Gastrocnemius medialis (tissue), 4 donors: ENCODE measurements around the gene PRDM16. TPM values are rescaled to one million over a fixed set of nuclear protein-coding genes. Genes with fewer than 3 reads are reported as not detected.

Experiments
- ATAC-seq, 2 donors: fragments of 150-250 bp; one replicate each; pipeline ENCODE4 v1.9.1; 2016
- DNase-seq, 2 donors: peaks; one replicate each; pipeline ENCODE4 v3.0.0-alpha.2; 2019
- H3K27ac ChIP-seq, 4 donors: fragments of 200-600 bp; sonication (generic); 1 replicate in 1 of 4; 2 replicates in 3 of 4; pipeline ENCODE4 v1.5.1; 2016 to 2018; ENCODE audit warnings: mild to moderate bottlenecking in 2 of 4, moderate library complexity in 1 of 4
- H3K27me3 ChIP-seq, 3 donors: fragments of 200-600 bp; sonication (generic) in 2 of 3; 1 replicate in 1 of 3; 2 replicates in 2 of 3; pipeline versions ENCODE4 v1.5.1 to v1.6.0; 2016 to 2019; ENCODE audit warnings: mild to moderate bottlenecking in 1 of 3, moderate library complexity in 1 of 3
- H3K36me3 ChIP-seq, 2 donors: fragments of 200-600 bp; sonication (generic) in 1 of 2; one replicate each; pipeline ENCODE4 v1.5.1; 2017 to 2018
- H3K4me1 ChIP-seq, 2 donors: fragments of 200-600 bp; sonication (generic) in 1 of 2; one replicate each; pipeline ENCODE4 v1.5.1; 2016 to 2017; ENCODE audit warnings: mild to moderate bottlenecking in 2 of 2
- H3K4me3 ChIP-seq, 4 donors: fragments of 200-600 bp; sonication (generic) in 3 of 4; 1 replicate in 1 of 4; 2 replicates in 3 of 4; pipeline ENCODE4 v1.5.1; 2016 to 2019; ENCODE audit warnings: mild to moderate bottlenecking in 2 of 4
- H3K9me3 ChIP-seq, 3 donors: fragments of 200-600 bp; sonication (generic) in 2 of 3; 1 replicate in 1 of 3; 2 replicates in 2 of 3; pipeline ENCODE4 v1.5.1; 2016 to 2019
- POLR2A ChIP-seq, 2 donors: fragments of 450-650 bp; IDR thresholded peaks; one replicate each; pipeline ENCODE4 v1.6.1; 2017; ENCODE audit warnings: antibody characterized with exemption in 2 of 2, mild to moderate bottlenecking in 2 of 2, moderate library complexity in 2 of 2
- in situ Hi-C, 4 donors: fragments of 200-750 bp; cut with MboI; loops; one replicate each; pipeline versions ENCODE4 v1.15.0 to v1.8.0; 2017; ENCODE audit warnings: low sequenced_read_pairs in 4 of 4
- intact Hi-C: fragments of 100-400 bp; cut with DNase I; formaldehyde crosslinking; loops from one replicate; pipeline ENCODE4 v1.15.1; 2023; ENCODE audit warnings: low total_unique reads
- total RNA-seq, 4 donors: library from RNA; depleted of rRNA; stranded (reverse); fragments of >200 nt; gene quantifications; one replicate each; pipeline versions ENCODE4 v1.1.0 to v1.2.3, GENCODE V29; 2016
- TF ChIP-seq, protein P1 (sequence below), 5 experiments: fragments of 450-650 bp in 3 of 5; fragments of 200-600 bp in 2 of 5; sonication (generic) in 2 of 5; IDR thresholded peaks in 4 of 5; conservative IDR thresholded peaks in 1 of 5; 1 replicate in 4 of 5; 2 replicates in 1 of 5; pipeline ENCODE4 v1.5.1; 2016 to 2019; ENCODE audit warnings: antibody characterized with exemption in 5 of 5, mild to moderate bottlenecking in 3 of 5, moderate library complexity in 3 of 5

Gene PRDM16
- total RNA-seq, 4 donors from 2014 or later, result 0.03 to 0.19 (median 0.17) TPM

DNA sequence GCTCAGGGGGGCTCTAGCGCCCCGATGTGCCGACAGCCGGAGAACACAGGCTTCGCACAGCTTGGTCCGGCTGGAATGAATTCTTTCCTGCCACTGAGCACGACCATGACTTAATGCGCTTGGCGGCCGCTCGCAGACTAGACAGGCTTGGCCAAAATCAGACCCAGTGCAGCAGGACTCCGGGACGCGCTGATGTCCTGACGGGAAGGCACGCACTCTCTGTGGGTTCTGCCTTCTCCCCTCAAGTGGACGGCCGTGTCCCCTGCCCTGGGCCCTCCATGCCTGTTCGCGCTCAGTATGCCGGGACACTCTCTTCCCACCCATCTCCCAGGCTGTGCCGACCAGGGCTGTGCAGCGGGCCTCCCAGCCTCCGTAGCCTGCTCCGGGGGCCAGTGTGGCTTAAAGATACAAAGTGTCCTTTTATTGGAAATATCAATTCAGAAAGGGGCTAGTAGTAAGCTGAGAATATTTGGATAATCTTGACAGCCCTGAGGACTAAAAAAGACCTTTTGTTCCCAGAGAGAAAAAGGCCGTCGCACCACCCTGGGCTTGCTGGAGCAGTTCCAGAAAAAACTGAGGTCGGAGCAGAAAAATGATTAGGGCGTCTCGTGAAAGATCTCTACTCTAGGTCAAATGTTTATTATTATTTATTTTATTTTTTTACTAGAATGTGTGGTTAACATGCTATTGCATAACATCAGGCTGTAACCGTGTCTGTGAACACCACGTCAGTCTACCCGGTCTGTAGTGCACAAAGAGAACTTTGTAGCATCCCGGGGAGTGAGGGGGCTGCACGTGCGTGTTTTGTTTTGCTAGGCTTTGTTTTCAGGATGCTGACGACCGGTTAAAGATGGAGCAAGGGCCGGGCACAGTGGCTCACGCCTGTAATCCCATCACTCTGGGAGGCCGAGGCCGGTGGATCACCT lies 297.4 kb downstream of the PRDM16 start:
- Histone ChIP-seq H3K27ac (no peak overlapping the region), H3K4me1 (no peaks in the 10 kb centered on the region), H3K27me3 (peaks cover 21 to 26% (median 22%) of the 10 kb centered on the region in 3 donors), H3K4me3 (no peak overlapping the region), H3K9me3 (no peaks in the 10 kb centered on the region), H3K36me3 (no peaks in the 10 kb centered on the region)
- ATAC-seq (no peak), DNase-seq (no peak)
- in situ Hi-C loops (no loop called here), intact Hi-C loops (no loop called here)
- TF ChIP-seq, protein P1, sequence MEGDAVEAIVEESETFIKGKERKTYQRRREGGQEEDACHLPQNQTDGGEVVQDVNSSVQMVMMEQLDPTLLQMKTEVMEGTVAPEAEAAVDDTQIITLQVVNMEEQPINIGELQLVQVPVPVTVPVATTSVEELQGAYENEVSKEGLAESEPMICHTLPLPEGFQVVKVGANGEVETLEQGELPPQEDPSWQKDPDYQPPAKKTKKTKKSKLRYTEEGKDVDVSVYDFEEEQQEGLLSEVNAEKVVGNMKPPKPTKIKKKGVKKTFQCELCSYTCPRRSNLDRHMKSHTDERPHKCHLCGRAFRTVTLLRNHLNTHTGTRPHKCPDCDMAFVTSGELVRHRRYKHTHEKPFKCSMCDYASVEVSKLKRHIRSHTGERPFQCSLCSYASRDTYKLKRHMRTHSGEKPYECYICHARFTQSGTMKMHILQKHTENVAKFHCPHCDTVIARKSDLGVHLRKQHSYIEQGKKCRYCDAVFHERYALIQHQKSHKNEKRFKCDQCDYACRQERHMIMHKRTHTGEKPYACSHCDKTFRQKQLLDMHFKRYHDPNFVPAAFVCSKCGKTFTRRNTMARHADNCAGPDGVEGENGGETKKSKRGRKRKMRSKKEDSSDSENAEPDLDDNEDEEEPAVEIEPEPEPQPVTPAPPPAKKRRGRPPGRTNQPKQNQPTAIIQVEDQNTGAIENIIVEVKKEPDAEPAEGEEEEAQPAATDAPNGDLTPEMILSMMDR (IDR thresholded peaks at IDR 0.05 in 4 of 5, conservative IDR thresholded peaks at IDR 0.05 in 1 of 5), result no peak
- TF ChIP-seq POLR2A (IDR thresholded peaks at IDR 0.05), result no peak

DNA sequence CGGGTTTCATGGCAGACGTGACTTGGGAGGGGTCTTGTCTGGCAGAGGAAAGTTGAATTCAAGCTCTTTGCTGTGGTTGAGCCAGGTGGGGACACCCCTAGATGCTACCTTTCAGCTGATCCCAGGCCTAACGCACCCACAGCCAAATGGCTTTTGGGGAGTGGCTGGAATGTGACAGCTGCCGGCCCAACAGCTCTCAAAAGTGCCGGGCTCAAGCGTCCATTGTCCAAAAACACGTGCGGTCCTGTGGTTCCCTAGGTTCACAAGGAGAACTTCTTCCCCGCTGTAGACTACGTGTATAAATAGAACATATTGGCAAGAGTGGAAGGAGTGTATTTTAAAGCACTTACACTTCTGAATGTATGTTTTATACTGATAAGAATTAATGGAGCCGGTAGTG lies 298.4 kb downstream of the PRDM16 start:
- no peaks in the 10 kb centered on the region for H3K36me3 ChIP-seq
- H3K9me3 ChIP-seq, result no peaks in the 10 kb centered on the region
- in situ Hi-C loops (no loop called here), intact Hi-C loops (no loop called here)
- peaks cover 21 to 32% (median 22%) of the 10 kb centered on the region in 3 donors for H3K27me3 ChIP-seq
- ATAC-seq (no peak), DNase-seq (no peak)
- no peaks in the 10 kb centered on the region for H3K4me1 ChIP-seq
- no peak overlapping the region for H3K27ac ChIP-seq
- TF ChIP-seq POLR2A (IDR thresholded peaks at IDR 0.05), result no peak
- TF ChIP-seq, protein P1 (IDR thresholded peaks at IDR 0.05 in 4 of 5, conservative IDR thresholded peaks at IDR 0.05 in 1 of 5), result no peak
- no peak overlapping the region for H3K4me3 ChIP-seq

DNA sequence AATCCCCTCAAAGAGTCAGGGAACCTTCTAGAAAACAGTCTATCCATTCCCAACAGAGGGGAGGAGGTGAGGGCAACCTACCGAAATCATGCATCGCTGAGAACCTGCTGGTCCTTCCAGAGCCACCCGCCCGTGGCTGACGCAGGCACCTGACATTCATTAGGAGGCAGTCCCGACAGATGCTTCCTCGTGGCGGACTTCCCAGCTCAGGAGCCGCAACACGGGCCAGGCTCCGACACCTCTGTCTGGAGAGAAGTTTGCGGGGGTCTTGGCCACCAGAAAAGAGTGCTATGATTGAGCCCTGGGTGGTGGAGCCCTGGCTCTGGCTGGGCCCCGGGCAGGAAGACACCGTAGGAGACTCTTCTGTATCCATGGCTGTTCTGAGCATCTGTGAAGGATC lies 299.1 kb downstream of the PRDM16 start:
- Histone ChIP-seq H3K27ac (no peak overlapping the region), H3K4me3 (no peak overlapping the region), H3K36me3 (no peaks in the 10 kb centered on the region), H3K4me1 (no peaks in the 10 kb centered on the region), H3K9me3 (no peaks in the 10 kb centered on the region), H3K27me3 (peaks cover 21 to 37% (median 22%) of the 10 kb centered on the region in 3 donors)
- no peak for DNase-seq
- no peak for TF ChIP-seq POLR2A (IDR thresholded peaks at IDR 0.05)
- TF ChIP-seq, protein P1 (IDR thresholded peaks at IDR 0.05 in 4 of 5, conservative IDR thresholded peaks at IDR 0.05 in 1 of 5), result no peak
- intact Hi-C loops, result no loop called here
- ATAC-seq, result no peak
- in situ Hi-C loops, result no loop called here

GRCh38 chr1:3368711-3369445 lies 299.9 kb downstream of the PRDM16 start:
- TF ChIP-seq, protein P1 (IDR thresholded peaks at IDR 0.05 in 4 of 5, conservative IDR thresholded peaks at IDR 0.05 in 1 of 5), result no peak
- TF ChIP-seq POLR2A (IDR thresholded peaks at IDR 0.05), result no peak
- no peaks in the 10 kb centered on the region for H3K9me3 ChIP-seq
- no peaks in the 10 kb centered on the region for H3K4me1 ChIP-seq
- DNase-seq, result no peak
- ATAC-seq, result no peak
- peak overlapping the region in 2 of 4 donors; percentile 5 to 40 for H3K27ac ChIP-seq
- H3K27me3 ChIP-seq, result peaks cover 18 to 42% (median 22%) of the 10 kb centered on the region in 3 donors
- intact Hi-C loops (no loop called here), in situ Hi-C loops (no loop called here)
- no peaks in the 10 kb centered on the region for H3K36me3 ChIP-seq
- no peak overlapping the region for H3K4me3 ChIP-seq
